ENCODE measurements around the gene ING3. TPM values are rescaled to one million over a fixed set of nuclear protein-coding genes. Genes with fewer than 3 reads are reported as not detected.
A peak's percentile ranks its signal among the peaks of the same experiment; 100 is the strongest.

ING3 gene
- total and polyA plus RNA-seq, 9 of the 15 experiments (the other 6 are each of a cell fraction or from before 2014, with no cell fraction given), result 22.8 to 233 (median 50.4) TPM

DNA sequence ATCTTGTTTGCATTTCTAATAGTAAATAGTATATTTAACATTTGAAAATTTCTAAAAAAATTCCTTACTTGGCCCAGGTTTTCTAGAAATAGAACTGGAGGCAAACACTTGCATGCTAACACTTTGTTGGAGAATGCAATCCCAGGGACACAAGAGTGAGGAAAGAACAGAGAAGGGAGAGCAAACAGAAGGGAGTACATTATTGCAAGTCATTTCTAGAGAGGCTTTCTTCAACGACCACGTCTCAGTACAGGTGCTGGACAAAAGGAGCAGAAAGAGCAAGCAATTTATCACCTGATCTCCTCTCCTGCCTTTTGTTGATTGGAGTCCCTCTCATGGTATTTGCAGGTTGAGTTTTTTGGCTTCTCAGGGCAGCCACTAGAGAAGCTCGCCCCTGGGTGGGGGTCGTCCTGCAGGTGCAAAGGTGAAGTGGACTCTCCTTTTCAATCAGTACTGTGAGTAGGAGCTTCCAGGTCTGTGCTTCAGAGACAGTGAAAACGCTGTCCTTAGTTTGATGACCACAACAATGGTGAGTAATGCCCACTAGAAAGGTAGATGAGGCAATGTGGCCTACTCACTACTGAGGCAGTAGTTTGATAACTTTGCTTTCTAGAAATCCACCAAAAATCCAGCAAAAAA is 43.1 kb downstream of the ING3 start (continued):
- TF ChIP-seq, protein P1, sequence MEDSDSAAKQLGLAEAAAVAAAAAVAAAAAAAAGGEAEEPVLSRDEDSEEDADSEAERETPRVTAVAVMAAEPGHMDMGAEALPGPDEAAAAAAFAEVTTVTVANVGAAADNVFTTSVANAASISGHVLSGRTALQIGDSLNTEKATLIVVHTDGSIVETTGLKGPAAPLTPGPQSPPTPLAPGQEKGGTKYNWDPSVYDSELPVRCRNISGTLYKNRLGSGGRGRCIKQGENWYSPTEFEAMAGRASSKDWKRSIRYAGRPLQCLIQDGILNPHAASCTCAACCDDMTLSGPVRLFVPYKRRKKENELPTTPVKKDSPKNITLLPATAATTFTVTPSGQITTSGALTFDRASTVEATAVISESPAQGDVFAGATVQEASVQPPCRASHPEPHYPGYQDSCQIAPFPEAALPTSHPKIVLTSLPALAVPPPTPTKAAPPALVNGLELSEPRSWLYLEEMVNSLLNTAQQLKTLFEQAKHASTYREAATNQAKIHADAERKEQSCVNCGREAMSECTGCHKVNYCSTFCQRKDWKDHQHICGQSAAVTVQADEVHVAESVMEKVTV (CRISPR knock-in tag; IDR thresholded peaks at IDR 0.05), result no peak
- TF ChIP-seq, protein P2, sequence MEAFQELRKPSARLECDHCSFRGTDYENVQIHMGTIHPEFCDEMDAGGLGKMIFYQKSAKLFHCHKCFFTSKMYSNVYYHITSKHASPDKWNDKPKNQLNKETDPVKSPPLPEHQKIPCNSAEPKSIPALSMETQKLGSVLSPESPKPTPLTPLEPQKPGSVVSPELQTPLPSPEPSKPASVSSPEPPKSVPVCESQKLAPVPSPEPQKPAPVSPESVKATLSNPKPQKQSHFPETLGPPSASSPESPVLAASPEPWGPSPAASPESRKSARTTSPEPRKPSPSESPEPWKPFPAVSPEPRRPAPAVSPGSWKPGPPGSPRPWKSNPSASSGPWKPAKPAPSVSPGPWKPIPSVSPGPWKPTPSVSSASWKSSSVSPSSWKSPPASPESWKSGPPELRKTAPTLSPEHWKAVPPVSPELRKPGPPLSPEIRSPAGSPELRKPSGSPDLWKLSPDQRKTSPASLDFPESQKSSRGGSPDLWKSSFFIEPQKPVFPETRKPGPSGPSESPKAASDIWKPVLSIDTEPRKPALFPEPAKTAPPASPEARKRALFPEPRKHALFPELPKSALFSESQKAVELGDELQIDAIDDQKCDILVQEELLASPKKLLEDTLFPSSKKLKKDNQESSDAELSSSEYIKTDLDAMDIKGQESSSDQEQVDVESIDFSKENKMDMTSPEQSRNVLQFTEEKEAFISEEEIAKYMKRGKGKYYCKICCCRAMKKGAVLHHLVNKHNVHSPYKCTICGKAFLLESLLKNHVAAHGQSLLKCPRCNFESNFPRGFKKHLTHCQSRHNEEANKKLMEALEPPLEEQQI (IDR thresholded peaks at IDR 0.05), result peak; percentile 10; the same call in 1 of the 2 replicates
- TF ChIP-seq, protein P3, sequence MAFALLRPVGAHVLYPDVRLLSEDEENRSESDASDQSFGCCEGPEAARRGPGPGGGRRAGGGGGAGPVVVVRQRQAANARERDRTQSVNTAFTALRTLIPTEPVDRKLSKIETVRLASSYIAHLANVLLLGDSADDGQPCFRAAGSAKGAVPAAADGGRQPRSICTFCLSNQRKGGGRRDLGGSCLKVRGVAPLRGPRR (CRISPR knock-in tag; IDR thresholded peaks at IDR 0.05), result no peak; the same call in 1 of the 2 replicates
- no peak for TF ChIP-seq MCM3 (IDR thresholded peaks at IDR 0.05)
- no peak; a peak in 1 of 4 replicates for TF ChIP-seq RCOR1 (IDR thresholded peaks at IDR 0.05; ENCODE audit: borderline replicate concordance in 1 of 2, low read depth in 2 of 2, low read length in 2 of 2)
- TF ChIP-seq, protein P4, sequence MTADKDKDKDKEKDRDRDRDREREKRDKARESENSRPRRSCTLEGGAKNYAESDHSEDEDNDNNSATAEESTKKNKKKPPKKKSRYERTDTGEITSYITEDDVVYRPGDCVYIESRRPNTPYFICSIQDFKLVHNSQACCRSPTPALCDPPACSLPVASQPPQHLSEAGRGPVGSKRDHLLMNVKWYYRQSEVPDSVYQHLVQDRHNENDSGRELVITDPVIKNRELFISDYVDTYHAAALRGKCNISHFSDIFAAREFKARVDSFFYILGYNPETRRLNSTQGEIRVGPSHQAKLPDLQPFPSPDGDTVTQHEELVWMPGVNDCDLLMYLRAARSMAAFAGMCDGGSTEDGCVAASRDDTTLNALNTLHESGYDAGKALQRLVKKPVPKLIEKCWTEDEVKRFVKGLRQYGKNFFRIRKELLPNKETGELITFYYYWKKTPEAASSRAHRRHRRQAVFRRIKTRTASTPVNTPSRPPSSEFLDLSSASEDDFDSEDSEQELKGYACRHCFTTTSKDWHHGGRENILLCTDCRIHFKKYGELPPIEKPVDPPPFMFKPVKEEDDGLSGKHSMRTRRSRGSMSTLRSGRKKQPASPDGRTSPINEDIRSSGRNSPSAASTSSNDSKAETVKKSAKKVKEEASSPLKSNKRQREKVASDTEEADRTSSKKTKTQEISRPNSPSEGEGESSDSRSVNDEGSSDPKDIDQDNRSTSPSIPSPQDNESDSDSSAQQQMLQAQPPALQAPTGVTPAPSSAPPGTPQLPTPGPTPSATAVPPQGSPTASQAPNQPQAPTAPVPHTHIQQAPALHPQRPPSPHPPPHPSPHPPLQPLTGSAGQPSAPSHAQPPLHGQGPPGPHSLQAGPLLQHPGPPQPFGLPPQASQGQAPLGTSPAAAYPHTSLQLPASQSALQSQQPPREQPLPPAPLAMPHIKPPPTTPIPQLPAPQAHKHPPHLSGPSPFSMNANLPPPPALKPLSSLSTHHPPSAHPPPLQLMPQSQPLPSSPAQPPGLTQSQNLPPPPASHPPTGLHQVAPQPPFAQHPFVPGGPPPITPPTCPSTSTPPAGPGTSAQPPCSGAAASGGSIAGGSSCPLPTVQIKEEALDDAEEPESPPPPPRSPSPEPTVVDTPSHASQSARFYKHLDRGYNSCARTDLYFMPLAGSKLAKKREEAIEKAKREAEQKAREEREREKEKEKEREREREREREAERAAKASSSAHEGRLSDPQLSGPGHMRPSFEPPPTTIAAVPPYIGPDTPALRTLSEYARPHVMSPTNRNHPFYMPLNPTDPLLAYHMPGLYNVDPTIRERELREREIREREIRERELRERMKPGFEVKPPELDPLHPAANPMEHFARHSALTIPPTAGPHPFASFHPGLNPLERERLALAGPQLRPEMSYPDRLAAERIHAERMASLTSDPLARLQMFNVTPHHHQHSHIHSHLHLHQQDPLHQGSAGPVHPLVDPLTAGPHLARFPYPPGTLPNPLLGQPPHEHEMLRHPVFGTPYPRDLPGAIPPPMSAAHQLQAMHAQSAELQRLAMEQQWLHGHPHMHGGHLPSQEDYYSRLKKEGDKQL (CRISPR knock-in tag; IDR thresholded peaks at IDR 0.05; ENCODE audit: borderline replicate concordance), result no peak
- TF ChIP-seq, protein P5, sequence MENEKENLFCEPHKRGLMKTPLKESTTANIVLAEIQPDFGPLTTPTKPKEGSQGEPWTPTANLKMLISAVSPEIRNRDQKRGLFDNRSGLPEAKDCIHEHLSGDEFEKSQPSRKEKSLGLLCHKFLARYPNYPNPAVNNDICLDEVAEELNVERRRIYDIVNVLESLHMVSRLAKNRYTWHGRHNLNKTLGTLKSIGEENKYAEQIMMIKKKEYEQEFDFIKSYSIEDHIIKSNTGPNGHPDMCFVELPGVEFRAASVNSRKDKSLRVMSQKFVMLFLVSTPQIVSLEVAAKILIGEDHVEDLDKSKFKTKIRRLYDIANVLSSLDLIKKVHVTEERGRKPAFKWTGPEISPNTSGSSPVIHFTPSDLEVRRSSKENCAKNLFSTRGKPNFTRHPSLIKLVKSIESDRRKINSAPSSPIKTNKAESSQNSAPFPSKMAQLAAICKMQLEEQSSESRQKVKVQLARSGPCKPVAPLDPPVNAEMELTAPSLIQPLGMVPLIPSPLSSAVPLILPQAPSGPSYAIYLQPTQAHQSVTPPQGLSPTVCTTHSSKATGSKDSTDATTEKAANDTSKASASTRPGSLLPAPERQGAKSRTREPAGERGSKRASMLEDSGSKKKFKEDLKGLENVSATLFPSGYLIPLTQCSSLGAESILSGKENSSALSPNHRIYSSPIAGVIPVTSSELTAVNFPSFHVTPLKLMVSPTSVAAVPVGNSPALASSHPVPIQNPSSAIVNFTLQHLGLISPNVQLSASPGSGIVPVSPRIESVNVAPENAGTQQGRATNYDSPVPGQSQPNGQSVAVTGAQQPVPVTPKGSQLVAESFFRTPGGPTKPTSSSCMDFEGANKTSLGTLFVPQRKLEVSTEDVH (IDR thresholded peaks at IDR 0.05; ENCODE audit: low read depth, partially characterized antibody), result no peak
- TF ChIP-seq, protein P6, sequence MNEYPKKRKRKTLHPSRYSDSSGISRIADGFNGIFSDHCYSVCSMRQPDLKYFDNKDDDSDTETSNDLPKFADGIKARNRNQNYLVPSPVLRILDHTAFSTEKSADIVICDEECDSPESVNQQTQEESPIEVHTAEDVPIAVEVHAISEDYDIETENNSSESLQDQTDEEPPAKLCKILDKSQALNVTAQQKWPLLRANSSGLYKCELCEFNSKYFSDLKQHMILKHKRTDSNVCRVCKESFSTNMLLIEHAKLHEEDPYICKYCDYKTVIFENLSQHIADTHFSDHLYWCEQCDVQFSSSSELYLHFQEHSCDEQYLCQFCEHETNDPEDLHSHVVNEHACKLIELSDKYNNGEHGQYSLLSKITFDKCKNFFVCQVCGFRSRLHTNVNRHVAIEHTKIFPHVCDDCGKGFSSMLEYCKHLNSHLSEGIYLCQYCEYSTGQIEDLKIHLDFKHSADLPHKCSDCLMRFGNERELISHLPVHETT (CRISPR knock-in tag; conservative IDR thresholded peaks at IDR 0.05 in 1 of 2, IDR thresholded peaks at IDR 0.05 in 1 of 2), result no peak
- TF ChIP-seq ZC3H4 (CRISPR knock-in tag; IDR thresholded peaks at IDR 0.05; ENCODE audit: borderline replicate concordance), result no peak
